Stomach smooth muscle (tissue), 2 donors: ENCODE results near the gene CLPSL1.

Source experiments
- H3K27ac ChIP-seq: one replicate; pipeline ENCODE4 v1.7.0; 2013; ENCODE audit warnings: mild to moderate bottlenecking, low read length, inconsistent platforms
- H3K27me3 ChIP-seq, 2 donors: one replicate each; pipeline ENCODE4 v1.7.0; 2013; ENCODE audit warnings: low read length in 2 of 2; ENCODE audit not compliant: insufficient read depth in 2 of 2, control insufficient read depth in 1 of 2
- H3K36me3 ChIP-seq, 2 donors: one replicate each; pipeline ENCODE4 v1.7.0; 2013; ENCODE audit warnings: low read length in 2 of 2; ENCODE audit not compliant: control insufficient read depth in 2 of 2, insufficient read depth in 2 of 2
- H3K4me1 ChIP-seq: one replicate; pipeline ENCODE4 v1.7.0; 2013; ENCODE audit warnings: low read length; ENCODE audit not compliant: control insufficient read depth, insufficient read depth
- H3K4me3 ChIP-seq, 2 donors: one replicate each; pipeline ENCODE4 v1.7.0; 2013; ENCODE audit warnings: low read length in 2 of 2
- H3K9ac ChIP-seq, 2 donors: one replicate each; pipeline ENCODE4 v1.7.0; 2013; ENCODE audit warnings: low read length in 2 of 2, mild to moderate bottlenecking in 1 of 2
- H3K9me3 ChIP-seq, 2 donors: one replicate each; pipeline ENCODE4 v1.7.0; 2013; ENCODE audit warnings: low read length in 2 of 2; ENCODE audit not compliant: control insufficient read depth in 2 of 2
- donor health status: healthy.
- donor health status: Pancreatic carcinoma.

The CLPSL1 gene

GRCh38 chr6:35796236-35796635, 15.4 kb downstream of the CLPSL1 start:
- H3K27me3 ChIP-seq, result peaks cover 0 to 31% of the 10 kb centered on the region in 2 donors
- no peaks in the 10 kb centered on the region for H3K4me1 ChIP-seq
- H3K4me3 ChIP-seq, result no peak overlapping the region
- H3K9me3 ChIP-seq, result no peaks in the 10 kb centered on the region
- H3K27ac ChIP-seq, result no peak overlapping the region
- no peak overlapping the region for H3K9ac ChIP-seq
- no peaks in the 10 kb centered on the region for H3K36me3 ChIP-seq

DNA sequence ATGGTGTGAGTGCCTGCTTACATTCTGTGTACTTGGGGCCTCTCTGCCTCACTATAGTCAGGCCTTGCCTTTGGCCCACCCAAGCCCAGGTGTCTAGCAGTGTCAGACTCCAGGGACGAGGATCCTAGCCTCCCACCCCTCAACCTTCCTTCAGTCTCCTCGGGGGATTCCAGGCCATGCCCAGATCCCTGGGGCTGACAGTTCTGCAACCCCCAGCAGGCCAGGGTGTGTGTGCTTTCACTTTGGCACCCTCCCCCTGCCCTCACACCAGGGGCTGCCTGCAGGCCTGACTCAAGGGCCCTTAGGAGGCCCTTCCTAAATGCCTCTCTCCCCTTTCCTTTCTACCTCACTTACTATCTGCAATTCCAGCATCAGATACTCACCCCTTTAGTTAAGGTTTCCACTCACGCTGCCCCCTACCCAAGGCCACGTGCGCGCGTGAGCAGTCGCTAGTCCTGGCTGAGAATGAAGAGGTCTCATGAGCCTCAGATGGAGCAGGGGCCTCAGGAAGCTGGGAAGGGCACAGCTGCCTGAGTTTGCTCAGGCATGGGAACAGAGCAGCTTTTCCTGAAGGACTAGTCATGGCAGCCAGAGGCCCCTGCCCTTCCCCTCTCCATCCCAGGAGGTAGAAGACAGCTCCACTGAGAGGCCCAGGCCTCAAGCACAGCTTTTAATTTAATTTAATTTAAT, 17.2 kb downstream of the CLPSL1 start:
- Histone ChIP-seq H3K36me3 (no peaks in the 10 kb centered on the region), H3K4me3 (no peak overlapping the region), H3K9ac (no peak overlapping the region), H3K9me3 (no peaks in the 10 kb centered on the region), H3K27me3 (peaks cover 0 to 25% of the 10 kb centered on the region in 2 donors), H3K4me1 (no peaks in the 10 kb centered on the region), H3K27ac (no peak overlapping the region)

DNA sequence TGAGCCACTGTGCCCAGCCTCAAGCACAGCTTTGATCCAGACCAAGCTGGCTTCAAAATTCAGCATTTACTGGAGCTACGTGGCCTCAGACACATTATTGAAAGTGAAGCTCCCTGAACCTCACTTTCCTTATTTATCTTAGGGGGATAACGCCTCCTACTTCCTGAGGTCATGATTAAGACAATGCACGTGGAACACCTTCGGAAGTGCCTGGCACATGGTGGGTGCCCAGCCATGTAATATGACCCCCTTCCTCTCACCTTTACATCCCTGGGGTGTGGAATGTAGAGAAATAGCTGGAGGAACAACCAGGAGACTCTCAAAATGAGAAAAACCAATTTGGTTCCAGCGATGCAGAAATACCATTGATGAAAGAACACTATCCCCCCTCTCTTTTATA, 17.9 kb downstream of the CLPSL1 start:
- H3K9ac ChIP-seq, result no peak overlapping the region
- H3K4me1 ChIP-seq, result no peaks in the 10 kb centered on the region
- peaks cover 0 to 21% of the 10 kb centered on the region in 2 donors for H3K27me3 ChIP-seq
- no peak overlapping the region for H3K27ac ChIP-seq
- no peak overlapping the region for H3K4me3 ChIP-seq
- H3K9me3 ChIP-seq, result no peaks in the 10 kb centered on the region
- no peaks in the 10 kb centered on the region for H3K36me3 ChIP-seq

- Histone ChIP-seq H3K9ac (no peak overlapping the region), H3K27ac (no peak overlapping the region), H3K9me3 (no peaks in the 10 kb centered on the region)
These were observed 20.3 kb downstream of the CLPSL1 start for GRCh38 chr6:35801148-35801547.

GRCh38 chr6:35804996-35805736, 24.3 kb downstream of the CLPSL1 start, which contains the start of gene LHFPL5:
Gene LHFPL5 (plus strand): TSS chr6:35805352. CDS start chr6:35805671, 319 bp downstream.
- Histone ChIP-seq H3K9me3 (no peaks in the 10 kb centered on the region), H3K4me1 (no peaks in the 10 kb centered on the region), H3K27me3 (peaks cover 17 to 18% of the 10 kb centered on the region in 2 donors), H3K36me3 (no peaks in the 10 kb centered on the region), H3K9ac (no peak within 1 kb of the TSS), H3K27ac (no peak within 1 kb of the TSS), H3K4me3 (peak within 1 kb of the TSS in 1 of 2 donors; percentile 25)

More at GRCh38 chr6:35801148-35801547, 20.3 kb downstream of the CLPSL1 start:
- H3K4me1 ChIP-seq, result no peaks in the 10 kb centered on the region
- no peaks in the 10 kb centered on the region for H3K36me3 ChIP-seq
- H3K27me3 ChIP-seq, result peaks cover 7 to 24% of the 10 kb centered on the region in 2 donors
- H3K4me3 ChIP-seq, result no peak overlapping the region

DNA sequence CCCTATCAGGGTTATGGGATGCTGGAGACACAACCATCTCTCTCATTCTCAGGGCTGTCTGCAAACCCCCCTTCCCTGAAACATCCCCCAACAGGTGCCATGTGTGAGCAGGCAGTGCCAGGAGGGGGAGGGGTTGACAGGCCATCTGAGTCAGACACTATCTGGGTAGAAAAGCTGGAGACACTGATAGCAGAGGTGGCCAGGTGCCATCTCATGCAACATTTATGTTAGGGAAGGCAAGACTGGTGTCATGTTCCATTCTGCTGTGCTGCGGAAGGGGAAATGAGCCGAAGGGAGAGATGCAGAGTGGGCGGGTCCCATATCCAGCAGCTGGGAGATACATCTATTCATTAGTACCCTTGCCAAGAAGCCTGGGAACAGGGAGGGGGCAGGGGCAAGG, 27.9 kb downstream of the CLPSL1 start:
- Histone ChIP-seq H3K36me3 (no peaks in the 10 kb centered on the region), H3K27me3 (peaks cover 17 to 18% of the 10 kb centered on the region in 2 donors), H3K9me3 (no peaks in the 10 kb centered on the region), H3K4me1 (no peaks in the 10 kb centered on the region), H3K27ac (no peak overlapping the region), H3K4me3 (no peak overlapping the region), H3K9ac (no peak overlapping the region)

- Histone ChIP-seq H3K27me3 (peaks cover 17 to 18% of the 10 kb centered on the region in 2 donors), H3K4me1 (no peaks in the 10 kb centered on the region), H3K27ac (no peak overlapping the region), H3K4me3 (no peak overlapping the region), H3K36me3 (no peaks in the 10 kb centered on the region), H3K9me3 (no peaks in the 10 kb centered on the region), H3K9ac (no peak overlapping the region)
These were observed 29.0 kb downstream of the CLPSL1 start for GRCh38 chr6:35809809-35810208.

GRCh38 chr6:35810971-35811698, 30.3 kb downstream of the CLPSL1 start:
- Histone ChIP-seq H3K4me3 (no peak overlapping the region), H3K9ac (no peak overlapping the region), H3K4me1 (no peaks in the 10 kb centered on the region), H3K27ac (no peak overlapping the region), H3K36me3 (no peaks in the 10 kb centered on the region), H3K27me3 (peaks cover 8 to 10% of the 10 kb centered on the region in 2 donors), H3K9me3 (no peaks in the 10 kb centered on the region)

- H3K36me3 ChIP-seq, result no peaks in the 10 kb centered on the region
- H3K4me1 ChIP-seq, result no peaks in the 10 kb centered on the region
- no peaks in the 10 kb centered on the region for H3K9me3 ChIP-seq
- peaks cover 6% of the 10 kb centered on the region in 2 donors for H3K27me3 ChIP-seq
- no peak overlapping the region for H3K27ac ChIP-seq
- no peak overlapping the region for H3K4me3 ChIP-seq
- no peak overlapping the region for H3K9ac ChIP-seq
These were observed 30.8 kb downstream of the CLPSL1 start for GRCh38 chr6:35811699-35811995.

- Histone ChIP-seq H3K4me1 (no peaks in the 10 kb centered on the region), H3K9me3 (peaks cover 0 to 3% of the 10 kb centered on the region in 2 donors), H3K4me3 (no peak overlapping the region), H3K9ac (no peak overlapping the region), H3K27ac (no peak overlapping the region), H3K36me3 (no peaks in the 10 kb centered on the region), H3K27me3 (no peaks in the 10 kb centered on the region)
These were observed 36.7 kb downstream of the CLPSL1 start for GRCh38 chr6:35817515-35817914.
